ENCODE data around the gene CTF1. TPM values are rescaled to one million over a fixed set of nuclear protein-coding genes. Genes with fewer than 3 reads are reported as not detected.

CTF1 gene
- total RNA-seq, 1 donor from 2014 or later, result 6.0 TPM

DNA sequence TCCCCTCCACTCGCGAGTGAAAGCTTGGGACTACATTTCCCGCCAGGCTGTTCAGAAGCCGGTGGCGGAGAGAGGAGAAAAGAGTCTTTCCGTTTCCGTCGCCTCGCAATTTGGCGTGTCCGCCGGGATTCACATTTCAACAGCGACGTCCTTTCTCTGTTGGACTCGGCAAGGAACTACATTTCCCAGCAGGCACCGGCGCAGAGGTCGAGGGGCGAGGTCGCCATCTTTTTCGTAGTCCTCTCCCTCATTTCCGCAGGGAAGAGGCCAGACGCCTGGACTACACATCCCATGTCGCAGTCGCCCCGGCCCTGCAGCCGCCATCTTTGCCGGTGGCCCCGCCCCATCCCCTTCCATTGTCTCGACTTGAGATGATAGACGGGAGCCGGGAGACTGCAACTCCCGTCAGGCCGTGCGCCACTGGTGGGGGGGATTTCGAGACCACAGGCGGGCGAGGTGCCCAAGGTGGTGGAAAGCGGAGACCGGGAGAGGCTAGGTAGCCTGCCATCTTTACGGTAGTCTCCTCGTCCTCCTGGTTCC lies 26.1 kb downstream of the CTF1 start:
- Mint-ChIP-seq H3K36me3 (ENCODE audit: unreplicated experiment) (peaks cover 4% of the 10 kb centered on the region), H3K4me3 (ENCODE audit: unreplicated experiment) (peak overlapping the region; percentile 100), H3K4me1 (ENCODE audit: unreplicated experiment) (peaks cover 12% of the 10 kb centered on the region), H3K27me3 (ENCODE audit: unreplicated experiment) (no peaks in the 10 kb centered on the region), H3K27ac (ENCODE audit: unreplicated experiment) (peak overlapping the region; percentile 100), H3K9me3 (ENCODE audit: unreplicated experiment) (no peaks in the 10 kb centered on the region)
- TF ChIP-seq, protein P1, sequence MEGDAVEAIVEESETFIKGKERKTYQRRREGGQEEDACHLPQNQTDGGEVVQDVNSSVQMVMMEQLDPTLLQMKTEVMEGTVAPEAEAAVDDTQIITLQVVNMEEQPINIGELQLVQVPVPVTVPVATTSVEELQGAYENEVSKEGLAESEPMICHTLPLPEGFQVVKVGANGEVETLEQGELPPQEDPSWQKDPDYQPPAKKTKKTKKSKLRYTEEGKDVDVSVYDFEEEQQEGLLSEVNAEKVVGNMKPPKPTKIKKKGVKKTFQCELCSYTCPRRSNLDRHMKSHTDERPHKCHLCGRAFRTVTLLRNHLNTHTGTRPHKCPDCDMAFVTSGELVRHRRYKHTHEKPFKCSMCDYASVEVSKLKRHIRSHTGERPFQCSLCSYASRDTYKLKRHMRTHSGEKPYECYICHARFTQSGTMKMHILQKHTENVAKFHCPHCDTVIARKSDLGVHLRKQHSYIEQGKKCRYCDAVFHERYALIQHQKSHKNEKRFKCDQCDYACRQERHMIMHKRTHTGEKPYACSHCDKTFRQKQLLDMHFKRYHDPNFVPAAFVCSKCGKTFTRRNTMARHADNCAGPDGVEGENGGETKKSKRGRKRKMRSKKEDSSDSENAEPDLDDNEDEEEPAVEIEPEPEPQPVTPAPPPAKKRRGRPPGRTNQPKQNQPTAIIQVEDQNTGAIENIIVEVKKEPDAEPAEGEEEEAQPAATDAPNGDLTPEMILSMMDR (IDR thresholded peaks at IDR 0.05), result no peak
- DNase-seq (ENCODE audit: extremely low spot score, unreplicated experiment), result peak; percentile 100

DNA sequence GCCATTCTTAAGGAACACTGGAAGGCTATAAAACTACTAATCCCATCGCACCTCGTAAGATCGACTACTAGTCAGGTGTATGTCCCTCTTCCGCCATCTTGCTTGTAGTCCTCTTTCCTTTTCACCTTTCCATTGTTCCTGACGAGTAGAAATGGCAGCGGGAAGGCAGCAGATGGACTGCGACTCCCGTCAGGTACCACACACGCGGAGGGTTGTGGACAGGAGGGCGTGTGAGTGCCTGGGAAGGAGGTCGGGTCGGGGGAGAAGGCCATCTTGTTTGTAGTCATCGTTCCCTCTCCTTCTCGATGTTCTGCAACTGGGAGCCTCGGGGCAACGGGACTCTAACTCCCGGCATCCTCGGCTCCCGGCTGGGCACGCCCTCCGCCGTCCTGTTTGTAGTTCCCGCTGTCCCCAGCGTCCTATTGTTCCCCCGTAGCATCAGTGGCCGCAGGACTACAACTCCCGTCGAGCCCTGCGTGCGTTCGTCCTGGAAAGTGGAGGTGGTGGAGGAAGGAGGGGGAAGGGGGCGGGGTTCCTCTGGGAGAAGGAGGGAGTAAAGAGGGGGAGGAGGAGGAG lies 26.6 kb downstream of the CTF1 start:
- peak; percentile 99 for DNase-seq (ENCODE audit: extremely low spot score, unreplicated experiment)
- Mint-ChIP-seq H3K36me3 (ENCODE audit: unreplicated experiment) (peaks cover 4% of the 10 kb centered on the region), H3K27me3 (ENCODE audit: unreplicated experiment) (no peaks in the 10 kb centered on the region), H3K27ac (ENCODE audit: unreplicated experiment) (peak overlapping the region; percentile 100), H3K4me1 (ENCODE audit: unreplicated experiment) (peaks cover 12% of the 10 kb centered on the region), H3K9me3 (ENCODE audit: unreplicated experiment) (no peaks in the 10 kb centered on the region), H3K4me3 (ENCODE audit: unreplicated experiment) (peak overlapping the region; percentile 100)
- TF ChIP-seq, protein P1 (IDR thresholded peaks at IDR 0.05), result no peak

DNA sequence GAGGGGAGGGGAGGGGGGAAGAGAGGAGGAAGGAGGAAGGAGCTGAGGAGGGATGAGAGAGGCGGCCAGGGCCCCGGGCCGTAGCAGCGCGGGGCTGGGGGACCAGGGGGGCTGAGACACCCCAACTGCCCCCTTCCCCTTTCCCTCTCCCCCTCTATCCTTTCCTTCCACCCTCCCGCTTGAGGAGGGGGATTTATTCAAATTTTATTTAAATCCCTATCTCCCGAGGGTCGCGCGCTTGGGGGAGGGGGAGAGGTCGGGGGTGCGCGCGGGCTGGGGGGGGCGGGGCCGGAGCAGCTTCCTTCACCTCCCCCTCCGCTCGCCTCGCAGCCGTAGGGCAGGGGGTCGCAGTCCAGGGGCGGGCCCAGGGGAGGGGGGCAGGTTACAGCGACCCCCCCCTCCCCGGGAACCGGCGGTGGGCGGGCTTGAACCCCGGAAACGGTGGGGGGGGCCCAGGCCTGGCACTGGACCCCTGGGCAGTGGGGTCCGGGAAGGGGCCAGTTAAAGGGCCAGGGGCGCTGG lies 27.2 kb downstream of the CTF1 start, which contains the start of gene FBXL19:
Gene FBXL19 (plus strand): TSS at position 19 of the 522 bp plus-strand sequence. CDS start 2,183 bp downstream, outside the sequence.
- peak within 1 kb of the TSS; percentile 100 for H3K27ac Mint-ChIP-seq (ENCODE audit: unreplicated experiment)
- no peaks in the 10 kb centered on the region for H3K27me3 Mint-ChIP-seq (ENCODE audit: unreplicated experiment)
- no peaks in the 10 kb centered on the region for H3K9me3 Mint-ChIP-seq (ENCODE audit: unreplicated experiment)
- peaks cover 4% of the 10 kb centered on the region for H3K36me3 Mint-ChIP-seq (ENCODE audit: unreplicated experiment)
- DNase-seq (ENCODE audit: extremely low spot score, unreplicated experiment), result no peak
- peaks cover 12% of the 10 kb centered on the region for H3K4me1 Mint-ChIP-seq (ENCODE audit: unreplicated experiment)
- TF ChIP-seq, protein P1 (IDR thresholded peaks at IDR 0.05), result no peak
- peak within 1 kb of the TSS; percentile 100 for H3K4me3 Mint-ChIP-seq (ENCODE audit: unreplicated experiment)

DNA sequence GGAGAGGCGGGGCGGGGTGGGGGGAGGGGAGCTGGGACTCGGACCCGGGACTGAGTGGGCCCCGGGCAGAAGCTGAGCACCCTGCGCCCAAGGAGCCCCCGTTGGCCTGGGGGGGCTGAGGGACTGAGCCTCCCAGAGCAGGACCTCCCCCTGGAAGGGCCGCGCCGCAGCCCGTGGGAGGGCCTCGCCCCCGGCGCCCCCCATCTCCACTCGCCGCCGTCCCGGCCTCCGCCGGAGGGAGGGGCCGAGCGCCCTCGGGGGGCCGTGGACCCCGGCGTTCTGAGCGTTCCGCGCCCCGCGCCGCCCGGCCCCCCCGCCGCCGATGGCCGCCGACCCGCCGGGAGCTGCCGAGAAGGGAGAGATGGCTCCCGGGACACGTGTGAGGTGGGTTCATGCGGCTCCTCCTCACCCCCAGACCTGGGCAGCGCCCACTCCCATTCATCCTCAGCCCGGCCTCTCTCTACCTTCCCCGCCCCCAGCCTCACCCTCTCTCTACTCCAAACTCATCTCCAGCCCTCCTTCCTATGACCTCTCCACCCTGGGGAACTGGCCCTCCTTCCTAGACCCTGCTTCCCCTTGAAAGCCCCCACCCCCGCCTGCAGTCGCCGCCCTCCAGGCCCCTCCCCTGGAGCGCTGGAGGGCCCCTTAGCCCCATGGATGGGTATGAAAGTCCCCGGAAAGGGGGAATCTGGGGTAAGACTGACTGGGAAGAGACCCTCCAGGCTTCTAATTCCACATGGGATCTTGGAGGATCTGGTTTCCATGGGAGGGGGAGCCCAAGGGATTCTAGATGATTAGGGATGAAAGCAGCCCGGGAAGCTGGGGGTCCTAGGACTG lies 27.9 kb downstream of the CTF1 start:
- peaks cover 4% of the 10 kb centered on the region for H3K36me3 Mint-ChIP-seq (ENCODE audit: unreplicated experiment)
- peaks cover 12% of the 10 kb centered on the region for H3K4me1 Mint-ChIP-seq (ENCODE audit: unreplicated experiment)
- peak overlapping the region; percentile 75 for H3K4me3 Mint-ChIP-seq (ENCODE audit: unreplicated experiment)
- no peaks in the 10 kb centered on the region for H3K9me3 Mint-ChIP-seq (ENCODE audit: unreplicated experiment)
- peak overlapping the region; percentile 57 for H3K27ac Mint-ChIP-seq (ENCODE audit: unreplicated experiment)
- no peak for DNase-seq (ENCODE audit: extremely low spot score, unreplicated experiment)
- TF ChIP-seq, protein P1 (IDR thresholded peaks at IDR 0.05), result no peak
- no peaks in the 10 kb centered on the region for H3K27me3 Mint-ChIP-seq (ENCODE audit: unreplicated experiment)

Measured in osteocyte (in vitro differentiated cells).